Kidney (tissue), 14 donors: ENCODE data around the gene ZNF550. TPM values are rescaled to one million over a fixed set of nuclear protein-coding genes. Genes with fewer than 3 reads are reported as not detected.
A peak's percentile ranks its signal among the peaks of the same experiment; 100 is the strongest.

Experiments
- DNase-seq, 5 donors: peaks; one replicate each; pipeline ENCODE4 v3.0.0-alpha.2; 2013 to 2020
- FAIRE-seq: peaks from 2 replicates; lab custom pipeline; 2012; peaks lifted over from hg19 to GRCh38; lab: Jason Lieb, UNC
- H3K27ac ChIP-seq, 2 donors: one replicate each; pipeline ENCODE4 v1.7.0; 2013; ENCODE audit warnings: low read depth in 2 of 2, low read length in 2 of 2, inconsistent platforms in 1 of 2
- H3K27me3 ChIP-seq: one replicate; pipeline ENCODE4 v1.7.1; 2013; ENCODE audit warnings: low read length, inconsistent platforms; ENCODE audit not compliant: control insufficient read depth, insufficient read depth
- H3K36me3 ChIP-seq, 3 donors: one replicate each; pipeline versions ENCODE4 v1.7.0 to v1.7.1; 2013; ENCODE audit warnings: low read length in 3 of 3, control low read depth in 1 of 3, inconsistent platforms in 1 of 3; ENCODE audit not compliant: insufficient read depth in 3 of 3, control insufficient read depth in 2 of 3
- H3K4me1 ChIP-seq, 3 donors: one replicate each; pipeline versions ENCODE4 v1.7.0 to v1.7.1; 2013; ENCODE audit warnings: low read length in 3 of 3, inconsistent platforms in 1 of 3, low read depth in 1 of 3; ENCODE audit not compliant: control insufficient read depth in 2 of 3, insufficient read depth in 2 of 3
- H3K4me3 ChIP-seq, 3 donors: one replicate each; pipeline versions ENCODE4 v1.7.0 to v1.8.1; 2013; ENCODE audit warnings: low read length in 3 of 3, control low read depth in 1 of 3, inconsistent platforms in 1 of 3
- H3K9ac ChIP-seq, 3 donors: one replicate each; pipeline versions ENCODE4 v1.7.0 to v1.7.1; 2013; ENCODE audit warnings: low read length in 3 of 3, control low read depth in 1 of 3, inconsistent platforms in 1 of 3
- H3K9me3 ChIP-seq, 3 donors: one replicate each; pipeline versions ENCODE4 v1.7.0 to v1.7.1; 2013; ENCODE audit warnings: low read length in 3 of 3, control low read depth in 1 of 3, inconsistent platforms in 1 of 3; ENCODE audit not compliant: control insufficient read depth in 2 of 3, insufficient read depth in 1 of 3
- CTCF ChIP-seq: IDR thresholded peaks from 3 replicates; pipeline ENCODE4 v1.5.1; 2012; ENCODE audit warnings: mild to moderate bottlenecking, moderate library complexity, borderline replicate concordance; ENCODE audit not compliant: insufficient read depth; ENCODE audit errors: extremely low read depth
- intact Hi-C: fragments of 100-400 bp; cut with DNase I; formaldehyde crosslinking; loops from one replicate; pipeline ENCODE4 v1.11.1; 2022
- polyA plus RNA-seq: library from polyadenylated mRNA; stranded (reverse); fragments of 350-450 nt; fragmentation: Illumina TruSeq; extraction: RNeasy Lipid Tissue Mini Kit (QIAGEN cat#74804); gene quantifications from one replicate; pipeline ENCODE4 v1.2.3, GENCODE V29; 2014; ENCODE audit warnings: low read depth, low replicate concordance; ENCODE audit not compliant: insufficient read depth
- total RNA-seq: library from RNA; stranded (reverse); fragmentation: NEBNext Ultra II Directional; extraction: Animal tissue kit (Norgen Biotek cat#: 25700); gene quantifications from one replicate; pipeline ENCODE4 v1.2.1, GENCODE V29; 2021
- donor health status: control.
- donor health status: control.
- donor health status: control.
- donor health status: control.
- donor health status: control.
- donor health status: DM: yes; HTN: yes; CAD: no.
- donor health status: Normal renal cell carcinoma (clear cell type).

ZNF550 gene
- total and polyA plus RNA-seq, 2 donors from 2014 or later: 2.5 to 15.1 TPM

GRCh38 chr19:57563547-57563946 is 3.9 kb upstream of the ZNF550 start:
- Histone ChIP-seq H3K27me3 (no peaks in the 10 kb centered on the region), H3K4me1 (peaks cover 2 to 8% (median 2%) of the 10 kb centered on the region in 3 donors), H3K27ac (no peak overlapping the region), H3K9me3 (peaks cover 0 to 39% (median 32%) of the 10 kb centered on the region in 3 donors), H3K9ac (no peak overlapping the region), H3K36me3 (no peaks in the 10 kb centered on the region), H3K4me3 (no peak overlapping the region)
- FAIRE-seq: no peak
- TF ChIP-seq CTCF: no peak
- DNase-seq: no peak
- intact Hi-C loops: no loop called here

- H3K9ac ChIP-seq: peak overlapping the region; percentile 13 to 77 (median 74)
- intact Hi-C loops: no loop called here
- H3K9me3 ChIP-seq: peaks cover 0 to 12% (median 6%) of the 10 kb centered on the region in 3 donors
- no peak overlapping the region for H3K27ac ChIP-seq
- H3K27me3 ChIP-seq: no peaks in the 10 kb centered on the region
- no peak for FAIRE-seq
- peak in 4 of 5 donors; percentile 9 to 68 (median 50) for DNase-seq
- H3K4me3 ChIP-seq: peak overlapping the region; percentile 84 to 96 (median 85)
- H3K4me1 ChIP-seq: peaks cover 5 to 15% (median 11%) of the 10 kb centered on the region in 3 donors
- peaks cover 4 to 12% (median 9%) of the 10 kb centered on the region in 3 donors for H3K36me3 ChIP-seq
- no peak for TF ChIP-seq CTCF
Measured at GRCh38 chr19:57560049-57560491, 407 bp upstream of the ZNF550 start.

GRCh38 chr19:57559008-57559403 is 657 bp downstream of the ZNF550 start:
- DNase-seq: peak; percentile 21 to 64 (median 32)
- Histone ChIP-seq H3K27me3 (no peaks in the 10 kb centered on the region), H3K9me3 (peaks cover 4 to 7% (median 5%) of the 10 kb centered on the region in 3 donors), H3K4me1 (peaks cover 5 to 15% (median 11%) of the 10 kb centered on the region in 3 donors), H3K27ac (peak overlapping the region in 1 of 2 donors; percentile 37), H3K36me3 (peaks cover 8 to 22% (median 16%) of the 10 kb centered on the region in 3 donors), H3K9ac (peak overlapping the region; percentile 49 to 77 (median 74)), H3K4me3 (peak overlapping the region; percentile 84 to 96 (median 85))
- FAIRE-seq: no peak
- intact Hi-C loops: no loop called here
- no peak for TF ChIP-seq CTCF
